MCF 10A (cell line): Measurements from ENCODE around the gene TBC1D30. TPM values are rescaled to one million over a fixed set of nuclear protein-coding genes. Genes with fewer than 3 reads are reported as not detected.

Source experiments
- BruUV-seq: library from RNA; stranded (reverse); fragments of 400-500 nt; replicated peaks from 2 replicates; lab custom pipeline; 2021; lab: Mats Ljungman, UMichigan
- CTCF ChIA-PET: fragments of 300-600 bp; sonication (Branson Sonifier 250); formaldehyde crosslinking; extraction: SDS; loops from one replicate; lab custom pipeline; 2021; ENCODE audit warnings: antibody characterized with exemption, inconsistent platforms; lab: Yijun Ruan, JAX
- POLR2A ChIA-PET: fragments of 300-600, 350-650 bp; sonication (Branson Sonifier 250); formaldehyde crosslinking; extraction: SDS; loops from one replicate; lab custom pipeline; 2020; ENCODE audit warnings: antibody characterized with exemption, inconsistent platforms; lab: Yijun Ruan, JAX
- DNase-seq: peaks from one replicate; pipeline ENCODE4 v3.0.0-alpha.2; 2018; ENCODE audit not compliant: unreplicated experiment
- H3K27ac Mint-ChIP-seq: one replicate; pipeline ENCODE4 v1.8.0; 2022; ENCODE audit warnings: mild to moderate bottlenecking, low read depth, mixed read lengths; ENCODE audit not compliant: unreplicated experiment
- H3K27me3 Mint-ChIP-seq: one replicate; pipeline ENCODE4 v1.8.0; 2022; ENCODE audit warnings: mixed read lengths; ENCODE audit not compliant: insufficient read depth, unreplicated experiment
- H3K36me3 Mint-ChIP-seq: one replicate; pipeline ENCODE4 v1.8.0; 2022; ENCODE audit warnings: mild to moderate bottlenecking, moderate library complexity, mixed read lengths; ENCODE audit not compliant: insufficient read depth, unreplicated experiment
- H3K4me1 Mint-ChIP-seq: one replicate; pipeline ENCODE4 v1.8.0; 2022; ENCODE audit warnings: mixed read lengths; ENCODE audit not compliant: insufficient read depth, unreplicated experiment
- H3K4me3 Mint-ChIP-seq: one replicate; pipeline ENCODE4 v1.8.0; 2022; ENCODE audit warnings: mild to moderate bottlenecking, moderate library complexity, mixed read lengths; ENCODE audit not compliant: unreplicated experiment
- H3K9me3 Mint-ChIP-seq: one replicate; pipeline ENCODE4 v1.8.0; 2022; ENCODE audit warnings: mixed read lengths; ENCODE audit not compliant: unreplicated experiment
- CTCF ChIP-seq: fragments of 200-600 bp; IDR thresholded peaks from one replicate; pipeline ENCODE4 v1.8.0; 2022; ENCODE audit warnings: antibody characterized with exemption, mild to moderate bottlenecking; ENCODE audit not compliant: unreplicated experiment
- intact Hi-C: fragments of 100-400 bp; cut with micrococcal nuclease; formaldehyde crosslinking; loops from 2 replicates; pipeline ENCODE4 v1.14.1; 2022
- total RNA-seq: library from RNA; stranded (reverse); gene quantifications from 2 replicates; pipeline ENCODE4 v1.2.3, GENCODE V29; 2022

TBC1D30 gene
- total RNA-seq, 1 experiment from 2014 or later = 9.4 TPM

- Mint-ChIP-seq H3K4me3 (no peak overlapping the region), H3K9me3 (no peaks in the 10 kb centered on the region), H3K27ac (no peak overlapping the region), H3K4me1 (peaks cover 7% of the 10 kb centered on the region), H3K36me3 (no peaks in the 10 kb centered on the region), H3K27me3 (no peaks in the 10 kb centered on the region)
- ChIA-PET POLR2A (no interaction called here), CTCF (interaction anchor here (0.7 to 2.3 kb wide), 4 partner anchors 10 to 382 kb away, joined by 3 to 24 read pairs (median 4); no protein-coding TSS in a partner anchor)
- no TSS peak for BruUV-seq
- no peak for TF ChIP-seq CTCF
- intact Hi-C loops = no loop called here
- DNase-seq = peak; percentile 69
These were observed 76.1 kb downstream of the TBC1D30 start for GRCh38 chr12:64900540-64900939.

- no peaks in the 10 kb centered on the region for H3K9me3 Mint-ChIP-seq
- H3K27me3 Mint-ChIP-seq = no peaks in the 10 kb centered on the region
- H3K4me1 Mint-ChIP-seq = peaks cover 7% of the 10 kb centered on the region
- no peak overlapping the region for H3K4me3 Mint-ChIP-seq
- DNase-seq = no peak
- intact Hi-C loops = no loop called here
- BruUV-seq = no TSS peak
- ChIA-PET POLR2A (no interaction called here), CTCF (interaction anchor here (0.7 to 2.7 kb wide), 2 partner anchors 12 to 18 kb away, joined by 3 to 13 read pairs; no protein-coding TSS in a partner anchor)
- H3K27ac Mint-ChIP-seq = peak overlapping the region; percentile 37
- no peaks in the 10 kb centered on the region for H3K36me3 Mint-ChIP-seq
- TF ChIP-seq CTCF = no peak
These were observed 79.2 kb downstream of the TBC1D30 start for GRCh38 chr12:64903479-64904152.

- TF ChIP-seq CTCF = no peak
- intact Hi-C loops = no loop called here
- POLR2A ChIA-PET = no interaction called here
- Mint-ChIP-seq H3K4me3 (no peak overlapping the region), H3K36me3 (no peaks in the 10 kb centered on the region), H3K27me3 (peaks cover 5% of the 10 kb centered on the region), H3K4me1 (no peaks in the 10 kb centered on the region), H3K27ac (no peak overlapping the region), H3K9me3 (no peaks in the 10 kb centered on the region)
- no peak for DNase-seq
- BruUV-seq = no TSS peak
- CTCF ChIA-PET = interaction anchor here (1.1 to 3.0 kb wide), 2 partner anchors 10 to 200 kb away, joined by 3 to 8 read pairs; no protein-coding TSS in a partner anchor
These were observed 82.7 kb downstream of the TBC1D30 start for GRCh38 chr12:64907097-64907496.

- Mint-ChIP-seq H3K27ac (no peak overlapping the region), H3K36me3 (no peaks in the 10 kb centered on the region), H3K4me3 (no peak overlapping the region), H3K9me3 (no peaks in the 10 kb centered on the region), H3K4me1 (no peaks in the 10 kb centered on the region), H3K27me3 (peaks cover 24% of the 10 kb centered on the region)
- CTCF ChIA-PET = interaction anchor here (0.6 to 1.2 kb wide), 2 partner anchors 9 to 137 kb away, joined by 4 to 5 read pairs; no protein-coding TSS in a partner anchor
- no peak for DNase-seq
- POLR2A ChIA-PET = no interaction called here
- no peak for TF ChIP-seq CTCF
- intact Hi-C loops = no loop called here
- BruUV-seq = no TSS peak
These were observed 84.7 kb downstream of the TBC1D30 start for GRCh38 chr12:64909124-64909523.
